ENCODE measurements around the gene DTNBP1. TPM values are rescaled to one million over a fixed set of nuclear protein-coding genes. Genes with fewer than 3 reads are reported as not detected.

Gene DTNBP1
- total and polyA plus RNA-seq, 2 experiments from 2014 or later = 0.32 to 15.8 TPM

DNA sequence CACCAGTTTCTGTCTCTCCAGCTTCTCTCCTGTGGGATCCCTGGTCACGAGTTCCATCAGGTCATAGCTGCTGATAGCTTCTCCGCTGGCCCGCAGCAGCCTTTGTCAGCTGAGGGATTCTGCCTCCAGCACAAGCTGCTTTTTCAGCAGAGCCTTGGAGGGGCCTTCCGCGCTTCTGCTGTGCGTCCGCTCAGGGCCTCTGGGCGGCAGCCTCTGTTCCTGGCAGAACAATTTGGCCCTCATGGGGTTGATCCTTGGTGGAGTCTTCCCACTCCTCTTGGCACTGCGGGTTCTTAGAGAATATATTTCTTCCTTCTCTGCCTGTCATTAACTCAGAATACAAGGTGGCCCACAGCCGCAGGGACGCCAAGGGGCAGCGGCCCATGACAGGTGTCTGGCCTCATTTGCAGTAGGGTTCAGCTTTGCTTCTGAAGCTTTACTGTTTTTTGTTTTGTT lies 158.8 kb downstream of the DTNBP1 start:
- H3K9me2 ChIP-seq (ENCODE audit: insufficient read depth) = no peaks in the 10 kb centered on the region
- H3K4me3 ChIP-seq = peak overlapping the region; percentile 40; the same call in 1 of the 2 replicates
- H3K9me3 ChIP-seq (ENCODE audit: low read depth) = no peaks in the 10 kb centered on the region
- in situ Hi-C loops (cut with MboI) = no loop called here
- H3K27me3 ChIP-seq (replicated peaks; ENCODE audit: insufficient read depth) = no peaks in the 10 kb centered on the region
- 37 to 44% methylated on average over 12 of the region's 12 CpGs for WGBS, 2 experiments (ENCODE audit: low coverage in 1 of 2, low lambda C conversion rate in 2 of 2, missing lambda C conversion rate in 2 of 2)
- H3K4me2 ChIP-seq (ENCODE audit: unreplicated experiment) = peak overlapping the region; percentile 57
- peak overlapping the region; percentile 70 for H3K9ac ChIP-seq
- TF ChIP-seq EZH2 (IDR thresholded peaks at IDR 0.05; ENCODE audit: insufficient read depth, poor library complexity, severe bottlenecking) (no peak), EZH2phosphoT487 (IDR thresholded peaks at IDR 0.05; ENCODE audit: insufficient read depth, low read depth) (no peak)
- peaks cover 10% of the 10 kb centered on the region; the same call in 1 of the 2 replicates for H4K20me1 ChIP-seq (ENCODE audit: insufficient read depth)
- no peak overlapping the region for H2AFZ ChIP-seq
- peaks cover 6% of the 10 kb centered on the region; the same call in 1 of the 2 replicates for H3K36me3 ChIP-seq (ENCODE audit: low read depth)
- DNase-seq = peak; percentile 41
- H3F3A ChIP-seq (ENCODE audit: insufficient read depth) = peaks cover 12% of the 10 kb centered on the region
- peak overlapping the region; percentile 62 for H3K27ac ChIP-seq
- peaks cover 43% of the 10 kb centered on the region for H3K79me2 ChIP-seq (ENCODE audit: insufficient read depth)
- H3K4me1 ChIP-seq (ENCODE audit: insufficient read depth) = peaks cover 15% of the 10 kb centered on the region

DNA sequence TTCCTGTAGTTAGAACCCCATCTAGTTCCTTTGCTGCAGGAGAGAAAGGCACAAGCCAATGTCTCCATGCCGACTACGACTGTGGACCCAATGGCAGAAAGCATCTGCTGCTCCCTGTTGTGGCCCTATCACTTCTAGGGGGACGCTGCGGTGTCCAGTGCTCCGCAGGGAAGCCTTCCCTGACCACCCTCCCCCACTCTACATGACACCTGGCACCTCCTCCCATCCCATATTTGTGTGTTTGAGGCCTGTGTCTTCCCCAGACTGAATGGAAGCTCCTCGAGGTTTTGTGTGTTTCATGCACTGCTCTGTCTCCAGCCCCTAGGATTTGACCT lies 159.5 kb downstream of the DTNBP1 start:
- peaks cover 10% of the 10 kb centered on the region; the same call in 1 of the 2 replicates for H4K20me1 ChIP-seq (ENCODE audit: insufficient read depth)
- no peak overlapping the region for H3K4me2 ChIP-seq (ENCODE audit: unreplicated experiment)
- peaks cover 12% of the 10 kb centered on the region for H3F3A ChIP-seq (ENCODE audit: insufficient read depth)
- DNase-seq = no peak
- H3K36me3 ChIP-seq (ENCODE audit: low read depth) = peaks cover 6% of the 10 kb centered on the region; the same call in 1 of the 2 replicates
- no peak overlapping the region for H2AFZ ChIP-seq
- H3K79me2 ChIP-seq (ENCODE audit: insufficient read depth) = peaks cover 40% of the 10 kb centered on the region
- H3K4me1 ChIP-seq (ENCODE audit: insufficient read depth) = peaks cover 15% of the 10 kb centered on the region
- no peaks in the 10 kb centered on the region for H3K9me2 ChIP-seq (ENCODE audit: insufficient read depth)
- no peaks in the 10 kb centered on the region for H3K27me3 ChIP-seq (replicated peaks; ENCODE audit: insufficient read depth)
- no peak overlapping the region for H3K27ac ChIP-seq
- WGBS, 2 experiments (ENCODE audit: low coverage in 1 of 2, low lambda C conversion rate in 2 of 2, missing lambda C conversion rate in 2 of 2) = 95 to 97% methylated on average over 6 of the region's 6 CpGs
- TF ChIP-seq EZH2phosphoT487 (IDR thresholded peaks at IDR 0.05; ENCODE audit: insufficient read depth, low read depth) = no peak
- TF ChIP-seq EZH2 (IDR thresholded peaks at IDR 0.05; ENCODE audit: insufficient read depth, poor library complexity, severe bottlenecking) = no peak
- H3K4me3 ChIP-seq = no peak overlapping the region
- in situ Hi-C loops (cut with MboI) = no loop called here
- no peaks in the 10 kb centered on the region for H3K9me3 ChIP-seq (ENCODE audit: low read depth)
- H3K9ac ChIP-seq = no peak overlapping the region

GRCh38 chr6:15502446-15503345 lies 160.1 kb downstream of the DTNBP1 start:
- Histone ChIP-seq H3K4me2 (ENCODE audit: unreplicated experiment) (no peak overlapping the region), H4K20me1 (ENCODE audit: insufficient read depth) (peaks cover 10% of the 10 kb centered on the region; the same call in 1 of the 2 replicates), H2AFZ (no peak overlapping the region), H3K79me2 (ENCODE audit: insufficient read depth) (peaks cover 34% of the 10 kb centered on the region), H3F3A (ENCODE audit: insufficient read depth) (peaks cover 12% of the 10 kb centered on the region), H3K4me1 (ENCODE audit: insufficient read depth) (peaks cover 15% of the 10 kb centered on the region), H3K9me2 (ENCODE audit: insufficient read depth) (no peaks in the 10 kb centered on the region), H3K4me3 (no peak overlapping the region), H3K27ac (no peak overlapping the region), H3K27me3 (replicated peaks; ENCODE audit: insufficient read depth) (no peaks in the 10 kb centered on the region), H3K36me3 (ENCODE audit: low read depth) (peaks cover 6% of the 10 kb centered on the region; the same call in 1 of the 2 replicates), H3K9me3 (ENCODE audit: low read depth) (no peaks in the 10 kb centered on the region), H3K9ac (no peak overlapping the region)
- no peak for TF ChIP-seq EZH2 (IDR thresholded peaks at IDR 0.05; ENCODE audit: insufficient read depth, poor library complexity, severe bottlenecking)
- no peak for TF ChIP-seq EZH2phosphoT487 (IDR thresholded peaks at IDR 0.05; ENCODE audit: insufficient read depth, low read depth)
- in situ Hi-C loops (cut with MboI) = no loop called here
- WGBS, 2 experiments (ENCODE audit: low coverage in 1 of 2, low lambda C conversion rate in 2 of 2, missing lambda C conversion rate in 2 of 2) = 89 to 93% methylated on average over 20 of the region's 20 CpGs
- no peak for DNase-seq

DNA sequence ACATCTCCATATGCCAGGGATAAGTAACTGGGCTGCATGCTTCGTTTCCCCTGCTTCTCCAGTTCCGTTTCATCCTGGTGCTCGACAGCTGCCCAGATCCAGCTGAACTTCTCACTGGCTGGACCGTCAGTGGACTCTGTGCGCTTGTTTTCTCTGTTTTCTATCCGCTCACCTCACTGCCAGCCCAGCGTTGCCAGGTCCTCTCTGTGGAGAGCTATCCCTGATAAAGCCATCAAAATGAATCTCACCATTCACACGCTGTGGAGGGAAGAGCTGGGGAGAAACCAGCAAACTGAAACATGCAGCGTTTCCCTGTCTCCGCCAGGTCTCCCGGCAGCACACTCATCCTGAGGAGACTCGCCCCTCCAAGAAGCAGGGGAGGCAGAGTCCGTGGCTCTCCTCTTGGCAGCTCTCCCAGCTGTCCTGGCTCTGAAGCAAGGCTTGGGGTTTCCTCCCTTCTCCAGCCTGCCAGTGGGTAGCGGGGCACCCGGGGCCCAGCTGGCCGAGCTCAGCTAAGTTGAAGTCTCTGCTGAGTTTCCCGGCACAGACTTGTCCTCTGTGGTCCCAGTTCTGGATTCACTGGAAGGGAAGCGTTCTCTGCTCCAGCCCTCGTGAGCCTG lies 160.9 kb downstream of the DTNBP1 start:
- peaks cover 15% of the 10 kb centered on the region for H3K4me1 ChIP-seq (ENCODE audit: insufficient read depth)
- H3K4me2 ChIP-seq (ENCODE audit: unreplicated experiment) = no peak overlapping the region
- in situ Hi-C loops (cut with MboI) = no loop called here
- H3K9ac ChIP-seq = no peak overlapping the region
- no peaks in the 10 kb centered on the region for H3K9me3 ChIP-seq (ENCODE audit: low read depth)
- no peak overlapping the region for H2AFZ ChIP-seq
- peaks cover 12% of the 10 kb centered on the region for H3F3A ChIP-seq (ENCODE audit: insufficient read depth)
- 67 to 71% methylated on average over 19 of the region's 19 CpGs for whole genome bisulfite sequencing, 2 experiments (ENCODE audit: low coverage in 1 of 2, low lambda C conversion rate in 2 of 2, missing lambda C conversion rate in 2 of 2)
- H3K36me3 ChIP-seq (ENCODE audit: low read depth) = peaks cover 6% of the 10 kb centered on the region; the same call in 1 of the 2 replicates
- DNase-seq = peak; percentile 69
- H4K20me1 ChIP-seq (ENCODE audit: insufficient read depth) = peaks cover 10% of the 10 kb centered on the region; the same call in 1 of the 2 replicates
- TF ChIP-seq EZH2 (IDR thresholded peaks at IDR 0.05; ENCODE audit: insufficient read depth, poor library complexity, severe bottlenecking) (no peak), EZH2phosphoT487 (IDR thresholded peaks at IDR 0.05; ENCODE audit: insufficient read depth, low read depth) (no peak)
- no peak overlapping the region for H3K4me3 ChIP-seq
- H3K27me3 ChIP-seq (replicated peaks; ENCODE audit: insufficient read depth) = no peaks in the 10 kb centered on the region
- no peaks in the 10 kb centered on the region for H3K9me2 ChIP-seq (ENCODE audit: insufficient read depth)
- peaks cover 28% of the 10 kb centered on the region for H3K79me2 ChIP-seq (ENCODE audit: insufficient read depth)
- H3K27ac ChIP-seq = no peak overlapping the region

Data from GM23248 (cell line).